Neural crest cell (in vitro differentiated cells): ENCODE data around the gene PCDHGB3. TPM values are rescaled to one million over a fixed set of nuclear protein-coding genes. Genes with fewer than 3 reads are reported as not detected.

Experiments used
- DNase-seq: peaks from one replicate; pipeline ENCODE4 v3.0.0; 2021; ENCODE audit warnings: low read depth, mixed read lengths, low spot score
- H3K27ac Mint-ChIP-seq: one replicate; pipeline ENCODE4 v1.8.0; 2021; ENCODE audit warnings: mild to moderate bottlenecking, mixed read lengths; ENCODE audit not compliant: unreplicated experiment
- H3K27me3 Mint-ChIP-seq: 2 replicates; pipeline ENCODE4 v1.8.0; 2021; ENCODE audit warnings: low read depth, mild to moderate bottlenecking, mixed read lengths
- H3K36me3 Mint-ChIP-seq: 2 replicates; pipeline ENCODE4 v1.8.0; 2021; ENCODE audit warnings: low read depth, mild to moderate bottlenecking, mixed read lengths
- H3K4me1 Mint-ChIP-seq: 2 replicates; pipeline ENCODE4 v1.8.0; 2021; ENCODE audit warnings: mixed read lengths
- H3K4me3 Mint-ChIP-seq: one replicate; pipeline ENCODE4 v1.8.0; 2021; ENCODE audit warnings: mild to moderate bottlenecking, mixed read lengths
- H3K9me3 Mint-ChIP-seq: 2 replicates; pipeline ENCODE4 v1.8.0; 2021; ENCODE audit warnings: mixed read lengths
- total RNA-seq: library from RNA; stranded (reverse); gene quantifications from 2 replicates; pipeline ENCODE4 v1.2.1, GENCODE V29; 2021
- TF ChIP-seq, protein P1 (sequence below): fragments of 200-600 bp; sonication (generic); conservative IDR thresholded peaks from 2 replicates; pipeline ENCODE4 v1.5.0; 2021; ENCODE audit warnings: antibody characterized with exemption, mild to moderate bottlenecking

PCDHGB3 gene
- total RNA-seq, 1 donor from 2014 or later = 0.51 TPM

DNA sequence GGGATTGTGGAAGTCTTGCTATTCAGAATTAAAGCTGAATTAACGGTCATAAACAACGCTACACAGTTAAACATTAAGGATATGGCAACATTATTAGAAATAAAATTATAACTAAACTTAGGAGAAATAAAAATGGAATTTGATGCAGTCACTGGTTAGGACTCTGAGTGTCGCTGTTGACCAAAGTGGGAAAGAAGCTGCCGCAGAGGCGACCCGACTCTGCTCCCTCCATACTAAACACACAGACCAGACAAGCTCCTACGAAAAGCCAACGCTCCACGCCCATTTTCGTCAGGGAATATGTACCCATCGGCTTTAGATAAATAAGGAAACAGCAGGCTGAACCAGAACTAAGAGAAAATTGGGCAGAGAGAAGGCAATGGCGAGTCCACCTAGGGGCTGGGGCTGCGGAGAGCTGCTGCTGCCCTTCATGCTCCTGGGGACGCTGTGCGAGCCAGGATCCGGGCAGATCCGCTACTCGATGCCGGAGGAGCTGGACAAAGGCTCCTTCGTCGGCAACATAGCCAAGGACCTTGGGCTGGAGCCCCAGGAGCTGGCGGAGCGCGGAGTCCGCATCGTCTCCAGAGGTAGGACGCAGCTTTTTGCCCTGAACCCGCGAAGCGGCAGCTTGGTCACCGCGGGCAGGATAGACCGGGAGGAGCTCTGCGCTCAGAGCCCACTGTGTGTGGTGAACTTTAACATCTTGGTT lies 5.9 kb upstream of the PCDHGB3 start, which contains the start of gene PCDHGA5:
Gene PCDHGA5, plus strand, starts transcription at position 211 of the 709 bp plus-strand sequence. Its CDS starts 169 bp downstream, at position 380.
- no peak within 1 kb of the TSS for H3K4me3 Mint-ChIP-seq
- TF ChIP-seq, protein P1, sequence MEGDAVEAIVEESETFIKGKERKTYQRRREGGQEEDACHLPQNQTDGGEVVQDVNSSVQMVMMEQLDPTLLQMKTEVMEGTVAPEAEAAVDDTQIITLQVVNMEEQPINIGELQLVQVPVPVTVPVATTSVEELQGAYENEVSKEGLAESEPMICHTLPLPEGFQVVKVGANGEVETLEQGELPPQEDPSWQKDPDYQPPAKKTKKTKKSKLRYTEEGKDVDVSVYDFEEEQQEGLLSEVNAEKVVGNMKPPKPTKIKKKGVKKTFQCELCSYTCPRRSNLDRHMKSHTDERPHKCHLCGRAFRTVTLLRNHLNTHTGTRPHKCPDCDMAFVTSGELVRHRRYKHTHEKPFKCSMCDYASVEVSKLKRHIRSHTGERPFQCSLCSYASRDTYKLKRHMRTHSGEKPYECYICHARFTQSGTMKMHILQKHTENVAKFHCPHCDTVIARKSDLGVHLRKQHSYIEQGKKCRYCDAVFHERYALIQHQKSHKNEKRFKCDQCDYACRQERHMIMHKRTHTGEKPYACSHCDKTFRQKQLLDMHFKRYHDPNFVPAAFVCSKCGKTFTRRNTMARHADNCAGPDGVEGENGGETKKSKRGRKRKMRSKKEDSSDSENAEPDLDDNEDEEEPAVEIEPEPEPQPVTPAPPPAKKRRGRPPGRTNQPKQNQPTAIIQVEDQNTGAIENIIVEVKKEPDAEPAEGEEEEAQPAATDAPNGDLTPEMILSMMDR = no peak
- no peaks in the 10 kb centered on the region for H3K27me3 Mint-ChIP-seq
- peaks cover 16% of the 10 kb centered on the region for H3K9me3 Mint-ChIP-seq
- H3K27ac Mint-ChIP-seq = no peak within 1 kb of the TSS
- peaks cover 43% of the 10 kb centered on the region for H3K36me3 Mint-ChIP-seq
- no peak for DNase-seq
- H3K4me1 Mint-ChIP-seq = no peaks in the 10 kb centered on the region

DNA sequence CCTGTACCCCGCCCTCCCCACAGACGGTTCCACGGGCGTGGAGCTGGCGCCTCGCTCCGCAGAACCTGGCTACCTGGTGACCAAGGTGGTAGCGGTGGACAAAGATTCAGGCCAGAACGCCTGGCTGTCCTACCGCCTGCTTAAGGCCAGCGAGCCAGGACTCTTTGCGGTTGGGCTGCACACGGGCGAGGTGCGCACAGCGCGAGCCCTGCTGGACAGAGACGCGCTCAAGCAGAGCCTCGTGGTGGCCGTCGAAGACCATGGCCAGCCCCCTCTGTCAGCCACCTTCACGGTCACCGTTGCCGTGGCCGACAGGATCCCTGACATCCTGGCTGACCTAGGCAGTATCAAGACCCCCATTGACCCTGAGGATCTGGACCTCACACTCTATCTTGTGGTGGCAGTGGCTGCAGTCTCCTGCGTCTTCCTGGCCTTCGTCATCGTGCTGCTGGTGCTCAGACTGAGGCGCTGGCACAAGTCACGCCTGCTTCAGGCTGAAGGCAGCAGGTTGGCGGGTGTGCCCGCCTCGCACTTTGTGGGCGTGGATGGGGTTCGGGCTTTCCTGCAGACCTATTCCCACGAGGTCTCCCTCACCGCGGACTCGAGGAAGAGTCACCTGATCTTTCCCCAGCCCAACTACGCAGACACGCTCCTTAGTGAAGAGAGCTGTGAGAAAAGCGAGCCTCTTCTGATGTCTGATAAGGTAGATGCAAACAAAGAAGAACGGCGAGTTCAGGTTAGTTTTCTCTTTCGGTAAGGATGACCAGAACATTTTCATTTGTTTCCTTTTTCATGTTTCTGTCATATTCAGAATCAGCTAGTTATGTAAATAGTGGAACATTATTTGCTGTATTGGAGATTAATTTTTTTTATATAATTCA lies 3.8 kb upstream of the PCDHGB3 start:
- TF ChIP-seq, protein P1 = no peak
- Mint-ChIP-seq H3K27ac (no peak overlapping the region), H3K4me1 (no peaks in the 10 kb centered on the region), H3K9me3 (peaks cover 17% of the 10 kb centered on the region), H3K36me3 (peaks cover 32% of the 10 kb centered on the region), H3K4me3 (no peak overlapping the region), H3K27me3 (no peaks in the 10 kb centered on the region)
- no peak for DNase-seq

DNA sequence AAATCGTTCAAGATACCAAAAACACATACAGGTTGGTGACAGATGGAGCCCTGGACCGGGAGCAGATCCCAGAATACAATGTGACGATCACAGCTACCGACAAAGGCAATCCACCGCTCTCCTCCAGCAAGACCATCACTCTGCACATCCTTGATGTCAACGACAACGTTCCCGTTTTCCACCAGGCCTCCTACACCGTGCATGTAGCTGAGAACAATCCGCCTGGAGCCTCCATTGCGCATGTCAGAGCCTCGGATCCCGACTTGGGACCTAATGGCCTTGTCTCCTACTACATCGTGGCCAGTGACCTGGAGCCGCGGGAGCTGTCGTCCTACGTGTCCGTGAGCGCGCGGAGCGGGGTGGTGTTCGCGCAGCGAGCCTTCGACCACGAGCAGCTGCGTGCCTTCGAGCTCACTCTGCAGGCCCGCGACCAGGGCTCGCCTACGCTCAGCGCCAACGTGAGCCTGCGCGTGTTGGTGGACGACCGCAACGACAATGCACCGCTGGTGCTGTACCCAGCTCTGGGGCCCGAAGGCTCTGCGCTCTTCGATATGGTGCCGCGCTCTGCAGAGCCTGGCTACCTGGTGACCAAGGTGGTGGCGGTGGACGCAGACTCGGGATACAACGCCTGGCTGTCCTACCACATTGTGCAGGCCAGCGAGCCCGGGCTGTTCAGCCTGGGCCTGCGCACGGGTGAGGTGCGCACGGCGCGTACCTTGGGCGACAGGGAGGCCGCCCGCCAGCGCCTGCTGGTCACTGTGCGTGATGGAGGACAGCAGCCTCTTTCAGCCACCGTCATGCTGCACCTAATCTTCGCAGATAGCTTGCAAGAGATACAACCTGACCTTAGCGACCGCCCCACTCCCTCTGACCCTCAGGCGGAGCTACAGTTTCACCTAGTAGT lies 1.8 kb downstream of the PCDHGB3 start:
- no peak for DNase-seq
- Mint-ChIP-seq H3K27ac (no peak overlapping the region), H3K4me3 (no peak overlapping the region), H3K9me3 (peaks cover 14% of the 10 kb centered on the region), H3K27me3 (no peaks in the 10 kb centered on the region), H3K36me3 (peaks cover 22% of the 10 kb centered on the region), H3K4me1 (no peaks in the 10 kb centered on the region)
- TF ChIP-seq, protein P1 = no peak

DNA sequence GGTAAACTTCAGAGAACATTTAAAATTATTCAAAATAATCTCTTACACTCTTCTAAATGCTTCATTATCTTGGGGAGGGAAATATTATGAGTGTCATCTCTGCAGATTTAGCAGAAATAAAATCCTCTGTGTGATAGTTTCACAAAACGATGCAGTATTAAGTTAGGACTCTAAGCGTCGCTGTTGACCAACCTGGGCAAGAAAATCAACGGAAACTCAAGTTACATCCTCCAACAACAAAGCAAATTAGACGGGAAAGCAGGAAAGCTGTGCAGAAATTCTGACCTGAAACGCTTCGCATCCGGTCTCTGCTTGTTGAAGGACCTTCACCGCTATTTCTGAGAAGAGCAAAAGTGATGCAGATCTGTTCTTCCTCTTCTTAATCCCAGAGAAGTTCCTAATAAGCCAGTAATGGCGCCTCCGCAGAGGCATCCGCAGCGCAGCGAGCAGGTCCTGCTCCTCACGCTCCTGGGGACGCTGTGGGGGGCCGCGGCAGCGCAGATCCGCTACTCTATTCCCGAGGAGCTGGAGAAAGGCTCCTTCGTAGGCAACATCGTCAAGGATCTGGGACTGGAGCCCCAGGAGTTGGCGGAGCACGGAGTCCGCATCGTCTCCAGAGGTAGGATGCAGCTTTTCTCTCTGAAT lies 3.8 kb downstream of the PCDHGB3 start, which contains the start of gene PCDHGA6:
Gene PCDHGA6, plus strand, starts transcription at position 219 of the 645 bp plus-strand sequence. Its CDS starts 193 bp downstream, at position 412.
- H3K9me3 Mint-ChIP-seq = peaks cover 18% of the 10 kb centered on the region
- DNase-seq = no peak
- H3K27ac Mint-ChIP-seq = no peak within 1 kb of the TSS
- no peaks in the 10 kb centered on the region for H3K27me3 Mint-ChIP-seq
- peaks cover 22% of the 10 kb centered on the region for H3K36me3 Mint-ChIP-seq
- H3K4me3 Mint-ChIP-seq = no peak within 1 kb of the TSS
- TF ChIP-seq, protein P1 = no peak
- no peaks in the 10 kb centered on the region for H3K4me1 Mint-ChIP-seq
